ENCODE data around the gene GNG3.

GNG3 gene

DNA sequence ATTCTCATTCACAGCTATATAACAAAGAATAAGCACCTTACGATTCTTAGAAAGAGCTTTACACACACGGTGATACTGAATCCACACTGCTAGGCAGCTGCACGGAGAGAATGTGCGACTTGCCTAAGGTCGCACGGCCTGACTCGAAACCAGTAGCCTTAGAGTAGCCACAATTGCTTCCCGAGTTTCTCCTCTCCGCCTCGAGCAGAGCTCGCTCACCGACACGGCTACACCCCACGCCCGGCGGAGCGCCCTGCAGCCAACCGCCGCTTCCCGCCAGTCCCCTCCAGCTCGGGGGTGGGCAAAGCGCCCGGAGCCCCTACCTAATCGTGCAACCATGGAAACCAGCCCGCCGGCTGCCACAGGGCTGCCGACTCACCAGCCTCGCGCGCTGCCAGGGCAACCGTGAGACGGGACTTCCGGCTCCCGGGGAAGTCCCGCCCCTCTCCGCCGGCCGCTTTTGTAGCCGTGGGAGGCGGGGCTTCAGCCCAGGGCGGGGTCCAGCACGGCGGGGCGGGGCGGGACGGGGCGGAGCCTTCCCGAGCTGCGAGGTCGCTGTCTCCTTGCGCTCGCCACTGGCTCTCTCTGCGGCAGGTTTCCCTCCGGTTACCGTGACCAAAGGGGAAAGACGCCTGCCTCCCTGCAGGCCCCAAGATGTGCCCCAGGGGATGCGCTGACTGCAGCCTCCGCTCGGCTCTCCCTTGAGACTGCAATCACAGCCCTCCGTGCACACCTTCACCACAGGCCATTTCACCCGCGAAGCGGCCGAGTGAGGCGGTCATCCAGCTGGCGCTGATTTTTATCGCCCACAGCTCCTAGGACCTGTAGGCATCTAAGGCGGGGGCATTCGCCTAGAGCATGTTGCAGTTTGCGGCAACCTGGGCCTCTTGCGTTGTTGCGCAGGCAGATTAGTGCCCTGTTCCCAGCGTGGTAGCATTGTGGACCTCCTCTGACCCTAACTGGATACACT lies 1.3 kb upstream of the GNG3 start:
- peak overlapping the region; percentile 76 for H3K9ac ChIP-seq (ENCODE audit: low read length)
- peaks cover 10% of the 10 kb centered on the region for H3K79me2 ChIP-seq (ENCODE audit: low read length)
- no peaks in the 10 kb centered on the region for H3K27me3 ChIP-seq (ENCODE audit: low read depth, low read length)
- peak overlapping the region; percentile 99 for H3K4me2 ChIP-seq (ENCODE audit: low read length)
- peak overlapping the region; percentile 40 for H3K27ac ChIP-seq (ENCODE audit: low read length)
- peaks cover 52% of the 10 kb centered on the region for H3K36me3 ChIP-seq (replicated peaks; ENCODE audit: low read depth, low read length)
- no peak for TF ChIP-seq EZH2phosphoT487 (IDR thresholded peaks at IDR 0.05; ENCODE audit: low read depth)
- TF ChIP-seq, protein P1, sequence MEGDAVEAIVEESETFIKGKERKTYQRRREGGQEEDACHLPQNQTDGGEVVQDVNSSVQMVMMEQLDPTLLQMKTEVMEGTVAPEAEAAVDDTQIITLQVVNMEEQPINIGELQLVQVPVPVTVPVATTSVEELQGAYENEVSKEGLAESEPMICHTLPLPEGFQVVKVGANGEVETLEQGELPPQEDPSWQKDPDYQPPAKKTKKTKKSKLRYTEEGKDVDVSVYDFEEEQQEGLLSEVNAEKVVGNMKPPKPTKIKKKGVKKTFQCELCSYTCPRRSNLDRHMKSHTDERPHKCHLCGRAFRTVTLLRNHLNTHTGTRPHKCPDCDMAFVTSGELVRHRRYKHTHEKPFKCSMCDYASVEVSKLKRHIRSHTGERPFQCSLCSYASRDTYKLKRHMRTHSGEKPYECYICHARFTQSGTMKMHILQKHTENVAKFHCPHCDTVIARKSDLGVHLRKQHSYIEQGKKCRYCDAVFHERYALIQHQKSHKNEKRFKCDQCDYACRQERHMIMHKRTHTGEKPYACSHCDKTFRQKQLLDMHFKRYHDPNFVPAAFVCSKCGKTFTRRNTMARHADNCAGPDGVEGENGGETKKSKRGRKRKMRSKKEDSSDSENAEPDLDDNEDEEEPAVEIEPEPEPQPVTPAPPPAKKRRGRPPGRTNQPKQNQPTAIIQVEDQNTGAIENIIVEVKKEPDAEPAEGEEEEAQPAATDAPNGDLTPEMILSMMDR (IDR thresholded peaks at IDR 0.05; ENCODE audit: low read depth, low read length), result no peak
- H2AFZ ChIP-seq (ENCODE audit: low read depth, low read length), result 0 out of 2 replicates have a peak overlapping the region, but pooled peaks have one; percentile 17
- peaks cover 38% of the 10 kb centered on the region for H3K4me1 ChIP-seq (ENCODE audit: low read length)
- H3K9me3 ChIP-seq (ENCODE audit: insufficient read depth, low read length), result no peaks in the 10 kb centered on the region
- H3K4me3 ChIP-seq (ENCODE audit: low read length), result peak overlapping the region; percentile 84
- no peaks in the 10 kb centered on the region for H4K20me1 ChIP-seq (ENCODE audit: insufficient read depth, low read length)

DNA sequence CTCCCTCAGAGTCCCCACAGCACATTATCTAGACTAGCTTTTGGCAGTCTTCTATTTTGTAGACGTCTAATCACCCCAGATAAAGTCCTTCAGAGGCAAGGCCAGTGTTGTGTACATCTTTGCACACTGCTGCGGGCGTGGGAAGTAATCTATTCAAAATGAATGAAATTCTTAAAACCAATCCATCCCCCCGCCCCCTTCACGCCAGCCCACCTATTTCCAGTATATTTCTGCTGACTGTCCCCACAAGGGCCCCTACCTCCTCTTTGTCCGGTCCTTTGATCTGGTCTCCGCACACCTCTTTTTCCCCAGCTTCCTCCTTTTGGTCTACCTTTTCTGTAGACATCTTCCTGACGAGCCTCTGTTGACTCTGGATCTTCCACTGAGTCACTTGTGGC lies 627 bp upstream of the GNG3 start:
- Histone ChIP-seq H3K79me2 (ENCODE audit: low read length) (peaks cover 10% of the 10 kb centered on the region), H3K27me3 (ENCODE audit: low read depth, low read length) (no peaks in the 10 kb centered on the region), H3K27ac (ENCODE audit: low read length) (no peak overlapping the region), H3K4me3 (ENCODE audit: low read length) (no peak overlapping the region), H3K9me3 (ENCODE audit: insufficient read depth, low read length) (no peaks in the 10 kb centered on the region), H3K36me3 (replicated peaks; ENCODE audit: low read depth, low read length) (peaks cover 51% of the 10 kb centered on the region), H3K4me1 (ENCODE audit: low read length) (peaks cover 37% of the 10 kb centered on the region), H4K20me1 (ENCODE audit: insufficient read depth, low read length) (no peaks in the 10 kb centered on the region), H2AFZ (ENCODE audit: low read depth, low read length) (no peak overlapping the region), H3K9ac (ENCODE audit: low read length) (no peak overlapping the region), H3K4me2 (ENCODE audit: low read length) (peak overlapping the region; percentile 67)
- TF ChIP-seq, protein P1 (IDR thresholded peaks at IDR 0.05; ENCODE audit: low read depth, low read length), result no peak
- no peak for TF ChIP-seq EZH2phosphoT487 (IDR thresholded peaks at IDR 0.05; ENCODE audit: low read depth)

DNA sequence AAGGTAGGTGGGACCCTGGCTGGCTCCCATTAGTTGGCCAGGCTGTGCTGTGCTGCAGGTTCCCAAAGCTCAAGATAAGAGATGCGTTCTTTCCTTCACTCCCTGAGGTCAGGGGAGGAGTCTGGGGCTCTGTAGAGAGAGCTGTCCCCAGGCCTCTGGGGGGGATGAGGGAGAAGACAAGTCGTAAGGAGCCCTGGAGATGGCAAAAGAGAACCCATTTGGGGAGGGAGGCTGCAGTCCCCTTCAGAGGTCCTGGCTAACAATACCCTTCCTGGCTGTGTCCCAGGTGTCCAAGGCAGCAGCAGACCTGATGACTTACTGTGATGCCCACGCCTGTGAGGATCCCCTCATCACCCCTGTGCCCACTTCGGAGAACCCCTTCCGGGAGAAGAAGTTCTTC lies 916 bp downstream of the GNG3 start:
- peak overlapping the region; percentile 89 for H3K4me2 ChIP-seq (ENCODE audit: low read length)
- TF ChIP-seq, protein P1 (IDR thresholded peaks at IDR 0.05; ENCODE audit: low read depth, low read length), result no peak
- TF ChIP-seq EZH2phosphoT487 (IDR thresholded peaks at IDR 0.05; ENCODE audit: low read depth), result no peak
- H3K27me3 ChIP-seq (ENCODE audit: low read depth, low read length), result no peaks in the 10 kb centered on the region
- peaks cover 57% of the 10 kb centered on the region for H3K36me3 ChIP-seq (replicated peaks; ENCODE audit: low read depth, low read length)
- H3K9ac ChIP-seq (ENCODE audit: low read length), result peak overlapping the region; percentile 80; the same call in 1 of the 2 replicates
- H2AFZ ChIP-seq (ENCODE audit: low read depth, low read length), result no peak overlapping the region
- H3K4me1 ChIP-seq (ENCODE audit: low read length), result peaks cover 28% of the 10 kb centered on the region
- peak overlapping the region; percentile 84 for H3K27ac ChIP-seq (ENCODE audit: low read length)
- H3K79me2 ChIP-seq (ENCODE audit: low read length), result peaks cover 12% of the 10 kb centered on the region
- no peaks in the 10 kb centered on the region for H3K9me3 ChIP-seq (ENCODE audit: insufficient read depth, low read length)
- H4K20me1 ChIP-seq (ENCODE audit: insufficient read depth, low read length), result no peaks in the 10 kb centered on the region
- H3K4me3 ChIP-seq (ENCODE audit: low read length), result peak overlapping the region; percentile 81

DNA sequence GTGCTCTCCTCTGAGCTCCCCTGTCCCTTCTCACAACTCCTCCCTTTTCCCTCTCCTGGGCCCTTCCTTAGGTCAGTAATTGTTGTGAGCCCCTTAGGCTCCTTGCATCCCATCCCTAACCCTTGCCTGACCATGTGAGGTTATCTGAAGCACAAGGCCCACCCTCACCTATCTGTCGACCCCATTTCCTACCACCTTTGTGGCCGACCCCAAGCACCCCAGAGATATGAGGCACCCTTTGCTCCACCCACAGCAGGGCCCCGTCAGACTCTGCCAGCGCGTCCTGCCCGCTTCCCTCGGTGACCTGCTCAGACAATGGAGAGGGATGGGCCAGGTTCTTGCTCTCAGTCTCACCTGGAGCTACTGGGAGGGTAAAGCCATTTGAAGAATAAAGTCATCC lies 1.3 kb downstream of the GNG3 start:
- H3K79me2 ChIP-seq (ENCODE audit: low read length), result peaks cover 15% of the 10 kb centered on the region
- no peaks in the 10 kb centered on the region for H3K9me3 ChIP-seq (ENCODE audit: insufficient read depth, low read length)
- H3K27me3 ChIP-seq (ENCODE audit: low read depth, low read length), result no peaks in the 10 kb centered on the region
- peak overlapping the region; percentile 80 for H3K9ac ChIP-seq (ENCODE audit: low read length)
- TF ChIP-seq, protein P1 (IDR thresholded peaks at IDR 0.05; ENCODE audit: low read depth, low read length), result no peak
- no peak for TF ChIP-seq EZH2phosphoT487 (IDR thresholded peaks at IDR 0.05; ENCODE audit: low read depth)
- peaks cover 61% of the 10 kb centered on the region for H3K36me3 ChIP-seq (replicated peaks; ENCODE audit: low read depth, low read length)
- H2AFZ ChIP-seq (ENCODE audit: low read depth, low read length), result peak overlapping the region; percentile 52; the same call in 1 of the 2 replicates
- H3K4me3 ChIP-seq (ENCODE audit: low read length), result peak overlapping the region; percentile 81
- H3K27ac ChIP-seq (ENCODE audit: low read length), result peak overlapping the region; percentile 84
- peaks cover 28% of the 10 kb centered on the region for H3K4me1 ChIP-seq (ENCODE audit: low read length)
- H3K4me2 ChIP-seq (ENCODE audit: low read length), result peak overlapping the region; percentile 89
- H4K20me1 ChIP-seq (ENCODE audit: insufficient read depth, low read length), result no peaks in the 10 kb centered on the region

All from OCI-LY3 (cell line).